ENCODE data around the gene GET3.
A peak's percentile ranks its signal among the peaks of the same experiment; 100 is the strongest.

GET3 gene

GRCh38 chr19:12784871-12785430, 47.7 kb downstream of the GET3 start:
- DNase-seq (ENCODE audit: low read depth) = no peak
- H3K4me3 ChIP-seq (replicated peaks; ENCODE audit: low read depth, low read length) = no peak overlapping the region
- TF ChIP-seq, protein P1, sequence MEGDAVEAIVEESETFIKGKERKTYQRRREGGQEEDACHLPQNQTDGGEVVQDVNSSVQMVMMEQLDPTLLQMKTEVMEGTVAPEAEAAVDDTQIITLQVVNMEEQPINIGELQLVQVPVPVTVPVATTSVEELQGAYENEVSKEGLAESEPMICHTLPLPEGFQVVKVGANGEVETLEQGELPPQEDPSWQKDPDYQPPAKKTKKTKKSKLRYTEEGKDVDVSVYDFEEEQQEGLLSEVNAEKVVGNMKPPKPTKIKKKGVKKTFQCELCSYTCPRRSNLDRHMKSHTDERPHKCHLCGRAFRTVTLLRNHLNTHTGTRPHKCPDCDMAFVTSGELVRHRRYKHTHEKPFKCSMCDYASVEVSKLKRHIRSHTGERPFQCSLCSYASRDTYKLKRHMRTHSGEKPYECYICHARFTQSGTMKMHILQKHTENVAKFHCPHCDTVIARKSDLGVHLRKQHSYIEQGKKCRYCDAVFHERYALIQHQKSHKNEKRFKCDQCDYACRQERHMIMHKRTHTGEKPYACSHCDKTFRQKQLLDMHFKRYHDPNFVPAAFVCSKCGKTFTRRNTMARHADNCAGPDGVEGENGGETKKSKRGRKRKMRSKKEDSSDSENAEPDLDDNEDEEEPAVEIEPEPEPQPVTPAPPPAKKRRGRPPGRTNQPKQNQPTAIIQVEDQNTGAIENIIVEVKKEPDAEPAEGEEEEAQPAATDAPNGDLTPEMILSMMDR (IDR thresholded peaks at IDR 0.05; ENCODE audit: low read length, missing control alignments) = no peak

- DNase-seq (ENCODE audit: low read depth) = no peak
- H3K4me3 ChIP-seq (replicated peaks; ENCODE audit: low read depth, low read length) = no peak overlapping the region
- TF ChIP-seq, protein P1 (IDR thresholded peaks at IDR 0.05; ENCODE audit: low read length, missing control alignments) = no peak
Observed at GRCh38 chr19:12785431-12786031, 48.2 kb downstream of the GET3 start.

GRCh38 chr19:12786141-12786870, 49.0 kb downstream of the GET3 start:
- no peak overlapping the region for H3K4me3 ChIP-seq (replicated peaks; ENCODE audit: low read depth, low read length)
- DNase-seq (ENCODE audit: low read depth) = no peak
- TF ChIP-seq, protein P1 (IDR thresholded peaks at IDR 0.05; ENCODE audit: low read length, missing control alignments) = no peak

DNA sequence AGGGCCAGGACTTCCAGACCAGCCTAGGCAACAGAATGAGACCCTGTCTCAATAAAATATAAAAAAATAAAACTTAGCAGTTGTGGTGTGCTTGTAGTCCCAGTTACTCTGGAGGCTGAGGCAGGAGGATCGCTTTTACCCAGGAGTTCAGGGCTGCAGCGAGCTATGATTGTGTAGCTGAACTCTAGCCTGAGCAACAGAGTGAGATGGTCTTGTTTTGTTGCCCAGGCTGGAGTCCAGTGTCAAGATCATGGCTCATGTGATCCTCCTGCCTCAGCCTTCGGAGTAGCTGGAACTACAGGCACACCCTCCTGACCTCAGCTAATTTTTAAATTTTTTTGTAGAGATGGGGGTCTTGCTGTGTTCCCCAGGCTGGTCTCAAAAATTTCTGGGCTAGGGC, 49.7 kb downstream of the GET3 start:
- TF ChIP-seq, protein P1 (IDR thresholded peaks at IDR 0.05; ENCODE audit: low read length, missing control alignments) = no peak
- no peak overlapping the region for H3K4me3 ChIP-seq (replicated peaks; ENCODE audit: low read depth, low read length)
- DNase-seq (ENCODE audit: low read depth) = no peak

- no peak overlapping the region for H3K4me3 ChIP-seq (replicated peaks; ENCODE audit: low read depth, low read length)
- no peak for DNase-seq (ENCODE audit: low read depth)
- TF ChIP-seq, protein P1 (IDR thresholded peaks at IDR 0.05; ENCODE audit: low read length, missing control alignments) = no peak
Observed at GRCh38 chr19:12787458-12787857, 50.2 kb downstream of the GET3 start.

- DNase-seq (ENCODE audit: low read depth) = no peak
- TF ChIP-seq, protein P1 (IDR thresholded peaks at IDR 0.05; ENCODE audit: low read length, missing control alignments) = no peak
- H3K4me3 ChIP-seq (replicated peaks; ENCODE audit: low read depth, low read length) = peak overlapping the region; percentile 48
Observed at GRCh38 chr19:12788042-12788681, 50.9 kb downstream of the GET3 start.
